ENCODE data around the gene TAF4.

Gene TAF4

GRCh38 chr20:62009322-62009721 lies 56.4 kb downstream of the TAF4 start:
- ATAC-seq (replicated peaks) (no peak), DNase-seq (no peak)
- Mint-ChIP-seq H3K4me3 (no peak overlapping the region), H3K9me3 (no peaks in the 10 kb centered on the region), H3K27me3 (no peaks in the 10 kb centered on the region), H3K27ac (no peak overlapping the region), H3K36me3 (peaks cover 23 to 35% of the 10 kb centered on the region in 2 donors), H3K4me1 (peaks cover 8% of the 10 kb centered on the region in 2 donors)

GRCh38 chr20:62008643-62009183 lies 57.0 kb downstream of the TAF4 start:
- ATAC-seq (replicated peaks) = no peak
- no peak for DNase-seq
- Mint-ChIP-seq H3K9me3 (no peaks in the 10 kb centered on the region), H3K27ac (no peak overlapping the region), H3K4me3 (no peak overlapping the region), H3K27me3 (no peaks in the 10 kb centered on the region), H3K36me3 (peaks cover 23 to 37% of the 10 kb centered on the region in 2 donors), H3K4me1 (peaks cover 8% of the 10 kb centered on the region in 2 donors)

- no peak overlapping the region for H3K4me3 Mint-ChIP-seq
- H3K4me1 Mint-ChIP-seq = peaks cover 8% of the 10 kb centered on the region in 2 donors
- H3K27ac Mint-ChIP-seq = no peak overlapping the region
- no peaks in the 10 kb centered on the region for H3K9me3 Mint-ChIP-seq
- H3K36me3 Mint-ChIP-seq = peaks cover 27 to 36% of the 10 kb centered on the region in 2 donors
- DNase-seq = no peak
- no peak for ATAC-seq (replicated peaks)
- no peaks in the 10 kb centered on the region for H3K27me3 Mint-ChIP-seq
Measured at GRCh38 chr20:62007127-62007647, 58.5 kb downstream of the TAF4 start.

DNA sequence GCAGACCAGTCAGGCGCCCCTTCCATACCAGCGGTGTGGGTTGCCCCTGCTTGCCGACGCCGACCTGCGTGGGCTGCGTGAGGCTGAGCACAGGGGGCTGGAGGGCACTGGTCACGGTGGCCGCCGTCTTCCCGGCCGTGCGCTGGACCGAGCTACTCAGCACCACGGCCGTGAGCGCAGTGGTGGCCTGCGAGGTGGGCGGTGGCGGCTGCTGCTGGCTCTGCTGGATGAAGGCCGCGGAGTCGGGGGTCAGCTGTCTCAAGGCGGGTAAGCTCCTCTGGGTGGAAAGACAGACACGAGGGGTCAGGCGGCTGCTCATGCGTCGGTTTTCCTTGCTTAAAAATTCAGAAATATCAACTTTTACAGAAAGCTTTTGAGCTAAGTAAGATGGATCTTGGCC lies 59.2 kb downstream of the TAF4 start:
- peaks cover 6 to 8% of the 10 kb centered on the region in 2 donors for H3K4me1 Mint-ChIP-seq
- no peak overlapping the region for H3K4me3 Mint-ChIP-seq
- no peaks in the 10 kb centered on the region for H3K9me3 Mint-ChIP-seq
- H3K27ac Mint-ChIP-seq = no peak overlapping the region
- H3K27me3 Mint-ChIP-seq = no peaks in the 10 kb centered on the region
- ATAC-seq (replicated peaks) = no peak
- H3K36me3 Mint-ChIP-seq = peaks cover 33 to 43% of the 10 kb centered on the region in 2 donors
- no peak for DNase-seq

DNA sequence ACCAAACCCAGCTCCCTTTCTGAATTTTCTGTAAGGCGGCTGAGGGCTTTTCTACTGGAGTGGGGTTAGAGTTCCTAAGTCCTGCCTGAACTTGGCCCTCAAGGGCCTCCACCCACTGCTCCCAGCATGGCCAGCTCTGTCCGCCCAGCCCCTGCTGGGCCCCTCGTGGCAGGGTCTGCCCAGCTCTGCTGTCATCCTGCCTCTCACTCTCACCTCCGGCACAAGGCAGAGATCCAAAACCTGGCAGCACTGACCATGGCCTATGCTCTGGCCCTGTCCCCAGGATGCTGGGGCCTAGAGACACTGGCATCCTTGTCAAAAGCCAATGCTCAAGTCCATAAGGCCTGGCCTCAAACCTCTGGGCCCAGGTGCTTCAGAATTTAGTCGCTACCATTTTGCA lies 61.1 kb downstream of the TAF4 start:
- no peaks in the 10 kb centered on the region for H3K27me3 Mint-ChIP-seq
- DNase-seq = no peak
- no peak for ATAC-seq (replicated peaks)
- H3K4me1 Mint-ChIP-seq = no peaks in the 10 kb centered on the region
- no peak overlapping the region for H3K4me3 Mint-ChIP-seq
- H3K36me3 Mint-ChIP-seq = peaks cover 34 to 55% of the 10 kb centered on the region in 2 donors
- no peak overlapping the region for H3K27ac Mint-ChIP-seq
- H3K9me3 Mint-ChIP-seq = no peaks in the 10 kb centered on the region

- H3K4me3 Mint-ChIP-seq = no peak overlapping the region
- peaks cover 35 to 62% of the 10 kb centered on the region in 2 donors for H3K36me3 Mint-ChIP-seq
- H3K27ac Mint-ChIP-seq = peak overlapping the region; percentile 25
- H3K27me3 Mint-ChIP-seq = no peaks in the 10 kb centered on the region
- H3K9me3 Mint-ChIP-seq = no peaks in the 10 kb centered on the region
- no peak for DNase-seq
- ATAC-seq (replicated peaks) = no peak
- H3K4me1 Mint-ChIP-seq = peaks cover 2% of the 10 kb centered on the region in 2 donors
Measured at GRCh38 chr20:62003567-62004405, 61.9 kb downstream of the TAF4 start.

- no peaks in the 10 kb centered on the region for H3K27me3 Mint-ChIP-seq
- peaks cover 35 to 65% of the 10 kb centered on the region in 2 donors for H3K36me3 Mint-ChIP-seq
- no peak overlapping the region for H3K27ac Mint-ChIP-seq
- H3K9me3 Mint-ChIP-seq = no peaks in the 10 kb centered on the region
- DNase-seq (no peak), ATAC-seq (replicated peaks) (no peak)
- peaks cover 5 to 7% of the 10 kb centered on the region in 2 donors for H3K4me1 Mint-ChIP-seq
- no peak overlapping the region for H3K4me3 Mint-ChIP-seq
Measured at GRCh38 chr20:62002882-62003480, 62.7 kb downstream of the TAF4 start.

- Mint-ChIP-seq H3K9me3 (no peaks in the 10 kb centered on the region), H3K27ac (no peak overlapping the region), H3K36me3 (peaks cover 38 to 68% of the 10 kb centered on the region in 2 donors), H3K27me3 (no peaks in the 10 kb centered on the region), H3K4me3 (no peak overlapping the region), H3K4me1 (peaks cover 5 to 7% of the 10 kb centered on the region in 2 donors)
- no peak for DNase-seq
- no peak for ATAC-seq (replicated peaks)
Measured at GRCh38 chr20:62001178-62001715, 64.4 kb downstream of the TAF4 start.

- DNase-seq (no peak), ATAC-seq (replicated peaks) (peak; percentile 53 to 58)
- no peaks in the 10 kb centered on the region for H3K9me3 Mint-ChIP-seq
- H3K27ac Mint-ChIP-seq = no peak overlapping the region
- H3K27me3 Mint-ChIP-seq = no peaks in the 10 kb centered on the region
- H3K4me3 Mint-ChIP-seq = no peak overlapping the region
- peaks cover 46 to 82% of the 10 kb centered on the region in 2 donors for H3K36me3 Mint-ChIP-seq
- H3K4me1 Mint-ChIP-seq = peaks cover 8 to 12% of the 10 kb centered on the region in 2 donors
Measured at GRCh38 chr20:61998343-61999121, 67.1 kb downstream of the TAF4 start.

GRCh38 chr20:61997891-61998290 lies 67.8 kb downstream of the TAF4 start:
- H3K27ac Mint-ChIP-seq = no peak overlapping the region
- peaks cover 0 to 2% of the 10 kb centered on the region in 2 donors for H3K9me3 Mint-ChIP-seq
- peaks cover 14 to 19% of the 10 kb centered on the region in 2 donors for H3K4me1 Mint-ChIP-seq
- ATAC-seq (replicated peaks) (no peak), DNase-seq (no peak)
- H3K27me3 Mint-ChIP-seq = no peaks in the 10 kb centered on the region
- H3K4me3 Mint-ChIP-seq = no peak overlapping the region
- H3K36me3 Mint-ChIP-seq = peaks cover 53 to 84% of the 10 kb centered on the region in 2 donors

DNA sequence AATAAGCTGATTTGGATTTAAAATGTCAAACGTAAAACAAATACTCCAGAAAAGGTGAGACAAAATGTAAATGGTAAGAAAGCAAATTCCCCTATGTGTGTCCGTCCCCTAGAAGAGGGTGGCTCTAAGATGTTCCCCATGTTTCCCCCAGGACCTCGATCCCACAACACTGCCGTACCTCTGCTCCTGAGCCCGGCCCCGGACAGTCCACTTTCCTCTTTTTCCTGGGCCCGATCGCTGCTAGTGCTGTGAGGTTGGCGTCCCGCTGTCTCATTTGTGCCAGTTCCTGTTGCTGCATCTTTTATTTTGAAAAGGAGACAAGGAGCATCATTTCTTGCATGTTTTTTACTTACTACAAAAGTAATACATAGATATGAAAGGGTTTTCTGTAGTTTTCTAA lies 68.3 kb downstream of the TAF4 start:
- H3K27ac Mint-ChIP-seq = peak overlapping the region; percentile 3
- H3K4me1 Mint-ChIP-seq = peaks cover 16 to 20% of the 10 kb centered on the region in 2 donors
- H3K27me3 Mint-ChIP-seq = no peaks in the 10 kb centered on the region
- peaks cover 4 to 5% of the 10 kb centered on the region in 2 donors for H3K9me3 Mint-ChIP-seq
- ATAC-seq (replicated peaks) (no peak), DNase-seq (no peak)
- H3K36me3 Mint-ChIP-seq = peaks cover 56 to 88% of the 10 kb centered on the region in 2 donors
- no peak overlapping the region for H3K4me3 Mint-ChIP-seq

DNA sequence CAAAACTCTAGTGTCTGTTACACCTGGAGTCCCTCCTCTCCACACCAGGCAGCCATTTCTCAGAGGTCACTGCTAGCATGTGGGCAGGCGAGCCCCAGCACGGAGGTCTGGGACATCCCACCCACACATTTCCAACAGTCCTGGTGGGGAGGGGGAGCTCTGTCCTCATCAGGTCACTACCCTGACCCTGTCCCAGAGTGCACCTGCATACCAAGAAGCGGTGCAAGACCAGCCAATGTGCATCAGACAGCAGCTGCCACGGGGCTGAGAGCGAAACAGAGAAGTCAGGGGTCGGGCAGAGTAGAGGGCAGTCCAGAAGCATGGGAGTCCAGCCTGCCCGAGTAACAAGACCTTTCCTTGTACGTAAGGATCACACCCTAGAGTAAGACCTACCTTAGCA lies 71.1 kb downstream of the TAF4 start:
- no peak for ATAC-seq (replicated peaks)
- Mint-ChIP-seq H3K4me3 (no peak overlapping the region), H3K36me3 (peaks cover 74 to 92% of the 10 kb centered on the region in 2 donors), H3K4me1 (peaks cover 16 to 20% of the 10 kb centered on the region in 2 donors), H3K27ac (no peak overlapping the region), H3K27me3 (no peaks in the 10 kb centered on the region), H3K9me3 (peaks cover 19 to 20% of the 10 kb centered on the region in 2 donors)
- DNase-seq = no peak

DNA sequence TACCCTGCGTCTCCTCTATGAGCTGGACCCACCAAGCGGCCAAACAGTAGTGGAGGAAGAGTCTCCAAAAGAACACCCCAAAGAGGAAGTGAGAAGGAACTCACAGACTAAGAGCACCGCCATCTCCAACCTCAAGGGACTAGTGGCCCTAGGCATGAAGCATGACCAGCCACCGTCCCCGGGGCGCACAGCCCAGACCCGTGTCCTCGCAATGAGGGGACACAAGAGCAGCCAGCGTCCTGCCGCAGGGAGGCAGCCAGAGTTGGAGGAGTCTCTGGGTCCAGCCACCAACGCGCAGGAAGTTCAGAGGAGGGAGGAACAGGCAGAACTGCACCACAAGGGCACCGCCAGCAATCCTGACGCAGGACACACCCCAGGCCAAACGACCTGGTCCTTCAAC lies 72.6 kb downstream of the TAF4 start:
- no peaks in the 10 kb centered on the region for H3K27me3 Mint-ChIP-seq
- peak overlapping the region; percentile 51 for H3K27ac Mint-ChIP-seq
- no peak overlapping the region for H3K4me3 Mint-ChIP-seq
- peaks cover 19 to 20% of the 10 kb centered on the region in 2 donors for H3K9me3 Mint-ChIP-seq
- DNase-seq (no peak), ATAC-seq (replicated peaks) (peak; percentile 75 to 78)
- H3K36me3 Mint-ChIP-seq = peaks cover 72 to 89% of the 10 kb centered on the region in 2 donors
- peaks cover 11 to 13% of the 10 kb centered on the region in 2 donors for H3K4me1 Mint-ChIP-seq

DNA sequence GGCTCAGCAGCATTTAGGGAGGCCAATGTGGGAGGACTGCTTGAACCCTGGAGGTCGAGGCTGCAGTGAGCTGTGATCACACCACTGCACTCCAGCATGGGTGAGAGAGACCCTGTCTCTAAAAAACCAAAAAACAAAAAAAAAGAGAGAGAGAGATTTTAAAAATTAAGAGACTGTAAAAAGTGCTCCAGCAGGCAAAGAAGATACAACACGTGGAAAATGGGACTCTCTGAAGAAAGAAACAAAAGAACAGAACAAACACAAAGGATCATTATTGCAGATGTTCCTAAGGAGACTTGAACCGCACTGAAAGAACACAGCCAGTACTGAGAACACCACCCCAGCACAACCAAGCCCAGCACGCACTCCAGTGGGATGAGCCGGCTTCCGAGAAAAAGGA lies 74.2 kb downstream of the TAF4 start:
- Mint-ChIP-seq H3K27me3 (no peaks in the 10 kb centered on the region), H3K27ac (no peak overlapping the region), H3K9me3 (peaks cover 19 to 20% of the 10 kb centered on the region in 2 donors), H3K4me1 (peaks cover 11 to 13% of the 10 kb centered on the region in 2 donors), H3K36me3 (peaks cover 79 to 93% of the 10 kb centered on the region in 2 donors), H3K4me3 (no peak overlapping the region)
- DNase-seq = no peak
- ATAC-seq (replicated peaks) = no peak
